AG04449 (cell line): ENCODE results near the gene ARPC4.

Source experiments
- CTCF ChIA-PET: fragments of 350-600 bp; formaldehyde crosslinking; extraction: SDS; loops from one replicate; lab custom pipeline; 2021; ENCODE audit warnings: antibody characterized with exemption; lab: Yijun Ruan, JAX
- POLR2A ChIA-PET: fragments of 400-600, 350-600 bp; formaldehyde crosslinking; extraction: SDS; loops from one replicate; lab custom pipeline; 2020; ENCODE audit warnings: antibody characterized with exemption, inconsistent platforms; lab: Yijun Ruan, JAX
- DNase-seq: peaks from one replicate; pipeline ENCODE4 v3.0.0-alpha.2; 2010; ENCODE audit warnings: low read depth, low spot score
- H3K4me3 ChIP-seq: 2 replicates; pipeline ENCODE4 v1.5.1; 2011; ENCODE audit warnings: low read depth, mild to moderate bottlenecking, control low read depth, low read length
- TF ChIP-seq, protein P1 (sequence below): IDR thresholded peaks from one replicate; pipeline ENCODE4 v1.5.1; 2011; ENCODE audit warnings: mild to moderate bottlenecking, moderate library complexity, low read length, control low read depth, inconsistent platforms; ENCODE audit not compliant: insufficient read depth; ENCODE audit errors: missing control alignments

The ARPC4 gene

DNA sequence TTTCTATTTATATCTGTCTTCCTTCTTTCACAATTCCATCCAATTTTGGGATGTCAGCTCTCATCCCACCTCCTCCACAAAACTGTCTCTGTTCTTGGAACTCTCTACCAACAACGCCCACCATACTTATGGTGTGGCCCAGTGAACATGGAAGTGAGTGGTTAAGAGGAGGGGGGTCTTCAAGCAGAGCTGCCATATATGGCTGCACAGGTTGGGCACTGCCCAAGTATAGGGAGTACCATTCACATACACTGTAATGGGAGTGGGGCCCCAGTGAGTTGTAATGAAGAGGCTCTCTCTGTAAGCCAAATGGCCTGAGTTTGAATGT, 15.2 kb upstream of the ARPC4 start:
- TF ChIP-seq, protein P1, sequence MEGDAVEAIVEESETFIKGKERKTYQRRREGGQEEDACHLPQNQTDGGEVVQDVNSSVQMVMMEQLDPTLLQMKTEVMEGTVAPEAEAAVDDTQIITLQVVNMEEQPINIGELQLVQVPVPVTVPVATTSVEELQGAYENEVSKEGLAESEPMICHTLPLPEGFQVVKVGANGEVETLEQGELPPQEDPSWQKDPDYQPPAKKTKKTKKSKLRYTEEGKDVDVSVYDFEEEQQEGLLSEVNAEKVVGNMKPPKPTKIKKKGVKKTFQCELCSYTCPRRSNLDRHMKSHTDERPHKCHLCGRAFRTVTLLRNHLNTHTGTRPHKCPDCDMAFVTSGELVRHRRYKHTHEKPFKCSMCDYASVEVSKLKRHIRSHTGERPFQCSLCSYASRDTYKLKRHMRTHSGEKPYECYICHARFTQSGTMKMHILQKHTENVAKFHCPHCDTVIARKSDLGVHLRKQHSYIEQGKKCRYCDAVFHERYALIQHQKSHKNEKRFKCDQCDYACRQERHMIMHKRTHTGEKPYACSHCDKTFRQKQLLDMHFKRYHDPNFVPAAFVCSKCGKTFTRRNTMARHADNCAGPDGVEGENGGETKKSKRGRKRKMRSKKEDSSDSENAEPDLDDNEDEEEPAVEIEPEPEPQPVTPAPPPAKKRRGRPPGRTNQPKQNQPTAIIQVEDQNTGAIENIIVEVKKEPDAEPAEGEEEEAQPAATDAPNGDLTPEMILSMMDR, result no peak
- H3K4me3 ChIP-seq, result no peak overlapping the region
- DNase-seq, result no peak
- ChIA-PET CTCF (no interaction called here), POLR2A (interaction anchor here (1.7 kb wide), 1 partner anchor 15 kb away, joined by 9 read pairs; the partner anchor contains the start of genes ARPC4 and TADA3)

DNA sequence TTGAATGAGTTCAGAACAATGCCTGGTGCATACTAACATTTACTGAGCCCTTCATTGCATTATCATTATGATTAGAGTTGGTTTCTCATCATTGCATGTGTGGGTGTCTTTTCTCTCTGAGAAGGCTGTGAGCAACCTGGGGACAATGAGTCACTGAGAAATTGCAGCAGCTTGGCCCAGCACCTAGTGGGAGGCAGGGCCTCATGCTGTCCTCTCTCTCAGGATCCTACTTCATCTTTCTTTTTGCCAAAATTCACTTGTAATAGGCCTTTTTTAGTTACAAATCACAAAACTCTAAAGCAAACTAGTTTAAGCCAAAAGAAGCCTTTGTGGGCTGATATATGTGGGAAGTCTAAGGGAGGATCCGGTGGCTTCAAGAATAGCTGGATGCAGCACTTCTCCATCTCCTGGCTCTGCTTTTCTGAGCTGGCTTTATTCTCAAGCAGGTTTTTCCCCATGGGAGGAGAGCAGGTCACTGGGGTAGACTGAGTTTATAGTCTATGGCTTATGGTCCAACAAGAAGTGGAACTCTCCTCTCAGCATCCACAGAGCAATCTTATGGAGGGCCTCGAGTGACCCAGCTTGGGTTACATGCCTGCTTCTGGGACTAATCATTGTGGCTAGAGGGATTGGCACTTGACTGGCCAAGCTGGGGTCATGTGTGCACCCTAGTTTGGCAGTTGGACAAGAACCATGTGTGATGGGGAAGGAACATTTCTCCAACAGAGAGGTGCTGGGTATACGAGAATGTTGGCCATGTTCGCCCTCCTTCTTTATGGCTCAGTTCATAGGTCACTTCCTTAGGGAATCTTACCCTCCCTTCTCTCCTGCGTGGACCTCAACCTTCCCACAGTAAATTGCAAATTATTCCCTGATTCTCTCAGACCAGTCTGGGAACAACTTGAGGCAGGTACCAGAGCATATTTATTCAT, 14.5 kb upstream of the ARPC4 start:
- H3K4me3 ChIP-seq, result no peak overlapping the region
- CTCF ChIA-PET, result no interaction called here
- DNase-seq, result peak; percentile 16
- POLR2A ChIA-PET, result interaction anchor here (0.8 to 1.7 kb wide), 2 partner anchors 8 to 14 kb away, joined by 3 to 9 read pairs; partner anchors contain the start of genes ARPC4 and TADA3
- TF ChIP-seq, protein P1, result no peak

DNA sequence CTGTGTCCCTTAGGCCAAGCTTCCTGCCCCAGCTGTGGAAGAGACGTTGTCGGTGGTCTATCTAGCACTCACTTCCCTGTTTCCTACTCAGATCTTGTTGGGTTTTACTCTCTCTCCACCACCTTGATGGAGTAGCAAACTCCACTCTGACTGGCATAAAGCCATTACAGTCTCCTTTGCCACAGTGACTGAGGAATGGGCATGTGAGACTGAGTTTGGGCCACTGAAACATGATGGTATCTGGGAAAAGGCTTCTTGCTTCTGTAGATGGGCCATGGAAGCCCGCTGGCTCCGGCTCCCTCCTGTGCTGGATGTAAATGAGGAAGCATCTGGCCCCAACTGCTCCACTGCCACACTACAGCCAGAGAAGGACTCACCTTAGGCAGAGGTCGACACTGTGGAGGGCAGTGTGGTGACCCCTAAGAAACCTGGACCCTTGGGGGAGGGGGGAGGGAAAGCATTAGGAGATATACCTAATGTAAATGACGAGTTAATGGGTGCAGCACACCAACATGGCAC, 13.7 kb upstream of the ARPC4 start:
- DNase-seq, result no peak
- ChIA-PET POLR2A (interaction anchor here (1.7 kb wide), 1 partner anchor 14 kb away, joined by 9 read pairs; the partner anchor contains the start of genes ARPC4 and TADA3), CTCF (no interaction called here)
- H3K4me3 ChIP-seq, result no peak overlapping the region
- TF ChIP-seq, protein P1, result no peak

DNA sequence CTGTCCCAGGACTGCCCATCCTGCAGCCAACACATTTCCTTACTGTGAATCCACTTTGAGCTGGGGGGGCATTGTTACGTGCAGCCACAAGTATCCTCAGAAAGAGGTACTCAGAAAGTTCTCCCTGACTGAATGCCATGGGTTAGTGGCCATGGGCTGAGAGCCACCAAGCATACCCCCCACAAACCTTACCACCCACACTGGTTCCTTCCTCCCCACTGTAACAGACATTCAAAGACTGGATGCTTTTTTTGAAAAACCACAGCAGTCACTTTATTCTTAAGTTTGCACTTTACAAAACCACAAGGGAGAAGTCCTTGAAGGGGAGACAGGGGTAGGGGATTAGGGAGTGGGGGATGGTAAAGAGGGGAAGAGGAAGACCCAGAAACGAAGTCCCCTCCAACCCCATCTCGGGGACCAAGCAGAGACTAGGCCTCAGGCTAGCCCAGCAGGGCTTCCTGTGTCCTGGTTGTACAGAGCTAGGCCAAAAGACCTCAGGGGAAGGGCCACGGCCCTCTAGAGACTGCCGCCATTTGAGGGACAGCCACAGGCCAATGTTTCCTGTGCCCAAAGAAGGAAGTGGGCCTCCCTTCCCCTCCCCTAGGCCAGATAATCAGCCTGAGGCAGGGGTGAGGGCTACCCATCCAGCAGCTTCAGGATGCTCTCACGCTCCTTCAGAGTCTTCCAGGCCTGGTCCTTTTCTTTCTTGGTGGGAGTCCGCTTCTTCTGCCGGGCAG, 13.0 kb upstream of the ARPC4 start:
- DNase-seq, result no peak
- TF ChIP-seq, protein P1, result no peak
- H3K4me3 ChIP-seq, result no peak overlapping the region
- POLR2A ChIA-PET, result no interaction called here
- CTCF ChIA-PET, result interaction anchor here (1.5 to 2.0 kb wide), 2 partner anchors 8 to 11 kb away, joined by 3 to 7 read pairs; no protein-coding TSS in a partner anchor

DNA sequence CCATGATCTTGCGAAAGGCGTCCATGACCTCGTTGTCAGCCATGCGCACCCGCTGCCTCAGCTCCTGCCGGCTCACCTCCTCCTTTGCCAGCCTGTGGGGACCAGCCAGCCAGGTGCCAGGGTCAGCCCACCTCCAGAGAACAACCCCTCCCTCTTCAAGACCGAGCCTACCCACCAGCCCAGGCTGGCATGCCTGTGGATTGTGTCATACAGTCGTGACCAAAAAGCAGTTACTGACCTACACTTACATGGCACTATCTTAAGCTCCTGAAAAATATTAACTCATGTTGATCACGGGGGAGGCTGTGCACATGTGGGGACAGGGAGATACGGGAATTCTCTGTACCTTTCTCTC, 12.4 kb upstream of the ARPC4 start:
- no peak overlapping the region for H3K4me3 ChIP-seq
- CTCF ChIA-PET, result interaction anchor here (0.7 to 2.0 kb wide), 3 partner anchors 8 to 24 kb away, joined by 3 to 7 read pairs (median 3); no protein-coding TSS in a partner anchor
- TF ChIP-seq, protein P1, result no peak
- POLR2A ChIA-PET, result interaction anchor here (0.8 kb wide), 1 partner anchor 12 kb away, joined by 3 read pairs; the partner anchor contains the start of genes ARPC4 and TADA3
- no peak for DNase-seq
